H9 (cell line): ENCODE data around the gene USP46. TPM values are rescaled to one million over a fixed set of nuclear protein-coding genes. Genes with fewer than 3 reads are reported as not detected.

Experiments
- DNase-seq: peaks from one replicate; pipeline ENCODE4 v3.0.0-alpha.2; 2017
- H2AFZ ChIP-seq: one replicate; pipeline ENCODE4 v1.6.1; 2013; ENCODE audit warnings: mild to moderate bottlenecking, low read length, control low read depth, moderate library complexity
- H2AK5ac ChIP-seq: 2 replicates; pipeline ENCODE4 v1.6.1; 2013; ENCODE audit warnings: low read length, control low read depth, mixed read lengths; ENCODE audit not compliant: insufficient read length
- H2BK120ac ChIP-seq: one replicate; pipeline ENCODE4 v1.6.1; 2013; ENCODE audit warnings: low read depth, mild to moderate bottlenecking, low read length, control low read depth, inconsistent platforms; ENCODE audit not compliant: poor library complexity, severe bottlenecking
- H2BK12ac ChIP-seq: 2 replicates; pipeline ENCODE4 v1.6.1; 2013; ENCODE audit warnings: low read length, control low read depth, mixed read lengths, low read depth; ENCODE audit not compliant: insufficient read length
- H2BK15ac ChIP-seq: 2 replicates; pipeline ENCODE4 v1.6.1; 2013; ENCODE audit warnings: low read depth, low read length, control low read depth
- H2BK20ac ChIP-seq: one replicate; pipeline ENCODE4 v1.6.1; 2013; ENCODE audit warnings: low read depth, mild to moderate bottlenecking, low read length, control low read depth, inconsistent platforms; ENCODE audit not compliant: poor library complexity, severe bottlenecking
- H2BK5ac ChIP-seq: 2 replicates; pipeline ENCODE4 v1.6.1; 2013; ENCODE audit warnings: low read length, control low read depth, mixed read lengths; ENCODE audit not compliant: insufficient read length
- H3K14ac ChIP-seq: 2 replicates; pipeline ENCODE4 v1.6.1; 2013; ENCODE audit warnings: low read length, control low read depth; ENCODE audit not compliant: insufficient read depth
- H3K18ac ChIP-seq: 2 replicates; pipeline ENCODE4 v1.6.1; 2013; ENCODE audit warnings: low read depth, mild to moderate bottlenecking, mixed read lengths, low read length, control low read depth; ENCODE audit not compliant: insufficient read length
- H3K23ac ChIP-seq: 2 replicates; pipeline ENCODE4 v1.6.1; 2013; ENCODE audit warnings: low read length, control low read depth, mixed read lengths, low read depth; ENCODE audit not compliant: insufficient read length
- H3K23me2 ChIP-seq: 2 replicates; pipeline ENCODE4 v1.6.1; 2013; ENCODE audit warnings: low read depth, mild to moderate bottlenecking, mixed read lengths, low read length, control low read depth; ENCODE audit not compliant: insufficient read length, poor library complexity, severe bottlenecking
- H3K27ac ChIP-seq: 2 replicates; pipeline ENCODE4 v1.5.1; 2013; ENCODE audit warnings: low read length, control low read depth, mixed read lengths, low read depth; ENCODE audit not compliant: insufficient read length
- H3K27me3 ChIP-seq: 2 replicates; pipeline ENCODE4 v1.6.1; 2013; ENCODE audit warnings: low read length, control low read depth, inconsistent platforms; ENCODE audit not compliant: insufficient read depth
- H3K4ac ChIP-seq: 2 replicates; pipeline ENCODE4 v1.6.1; 2013; ENCODE audit warnings: low read depth, mild to moderate bottlenecking, control low read depth, inconsistent platforms, low read length, moderate library complexity
- H3K4me1 ChIP-seq: 2 replicates; pipeline ENCODE4 v1.6.1; 2013; ENCODE audit warnings: low read length, control low read depth, inconsistent platforms; ENCODE audit not compliant: insufficient read depth
- H3K4me2 ChIP-seq: 2 replicates; pipeline ENCODE4 v1.6.1; 2013; ENCODE audit warnings: low read length, control low read depth, mixed read lengths; ENCODE audit not compliant: insufficient read length, insufficient read depth
- H3K56ac ChIP-seq: 2 replicates; pipeline ENCODE4 v1.6.1; 2013; ENCODE audit warnings: low read depth, mild to moderate bottlenecking, mixed read lengths, low read length, control low read depth; ENCODE audit not compliant: insufficient read length
- H3K79me1 ChIP-seq: 2 replicates; pipeline ENCODE4 v1.6.1; 2013; ENCODE audit warnings: low read depth, mild to moderate bottlenecking, moderate library complexity, low read length, control low read depth, inconsistent platforms; ENCODE audit not compliant: insufficient read depth, poor library complexity, severe bottlenecking
- H3K79me2 ChIP-seq: 2 replicates; pipeline ENCODE4 v1.6.1; 2013; ENCODE audit warnings: low read length, control low read depth, inconsistent platforms; ENCODE audit not compliant: insufficient read depth
- H3K9ac ChIP-seq: 2 replicates; pipeline ENCODE4 v1.6.1; 2013; ENCODE audit warnings: low read length, control low read depth, mixed read lengths; ENCODE audit not compliant: insufficient read length; ENCODE audit errors: extremely low read depth
- H3K9me3 ChIP-seq: one replicate; pipeline ENCODE4 v1.6.1; 2013; ENCODE audit warnings: low read depth, low read length, inconsistent platforms; ENCODE audit not compliant: control insufficient read depth
- H3T11ph ChIP-seq: one replicate; pipeline ENCODE4 v1.6.1; 2013; ENCODE audit warnings: mild to moderate bottlenecking, low read length, control low read depth, inconsistent platforms
- H4K20me1 ChIP-seq: one replicate; pipeline ENCODE4 v1.6.1; 2013; ENCODE audit not compliant: control insufficient read depth, insufficient read length, insufficient read depth
- H4K5ac ChIP-seq: 2 replicates; pipeline ENCODE4 v1.6.1; 2013; ENCODE audit warnings: low read depth, mild to moderate bottlenecking, mixed read lengths, low read length, control low read depth; ENCODE audit not compliant: insufficient read length
- H4K8ac ChIP-seq: replicated peaks from 2 replicates; pipeline ENCODE4 v1.6.1; 2013; ENCODE audit warnings: low read length, control low read depth, mixed read lengths, low read depth; ENCODE audit not compliant: insufficient read length
- H4K91ac ChIP-seq: 2 replicates; pipeline ENCODE4 v1.6.1; 2013; ENCODE audit warnings: low read depth, mild to moderate bottlenecking, moderate library complexity, mixed read lengths, low read length, control low read depth; ENCODE audit not compliant: insufficient read length
- H3K27ac Mint-ChIP-seq, 3 experiments: 2 replicates in 2 of 3; 3 replicates in 1 of 3; pipeline ENCODE4 v1.8.0; 2020 to 2021; ENCODE audit warnings: mixed read lengths in 3 of 3, mild to moderate bottlenecking in 1 of 3, moderate library complexity in 1 of 3
- H3K27me3 Mint-ChIP-seq: 2 replicates; pipeline ENCODE4 v1.8.0; 2021; ENCODE audit warnings: low read depth, mild to moderate bottlenecking, moderate library complexity, mixed read lengths
- H3K36me3 Mint-ChIP-seq, 3 experiments: 2 replicates in 2 of 3; 3 replicates in 1 of 3; pipeline ENCODE4 v1.8.0; 2020 to 2021; ENCODE audit warnings: low read depth in 3 of 3, mixed read lengths in 3 of 3; ENCODE audit not compliant: insufficient read depth in 1 of 3
- H3K4me1 Mint-ChIP-seq, 2 experiments: 2 replicates each; pipeline ENCODE4 v1.8.0; 2020; ENCODE audit warnings: mixed read lengths in 2 of 2
- H3K4me3 Mint-ChIP-seq, 2 experiments: 2 replicates in 1 of 2; 3 replicates in 1 of 2; pipeline ENCODE4 v1.8.0; 2020 to 2021; ENCODE audit warnings: mild to moderate bottlenecking in 2 of 2, mixed read lengths in 2 of 2, moderate library complexity in 1 of 2
- H3K9me3 Mint-ChIP-seq, 2 experiments: 2 replicates in 1 of 2; 3 replicates in 1 of 2; pipeline ENCODE4 v1.8.0; 2020; ENCODE audit warnings: mild to moderate bottlenecking in 2 of 2, mixed read lengths in 2 of 2, moderate library complexity in 1 of 2
- CTCF ChIP-seq: fragments of 200-600 bp; sonication (generic); conservative IDR thresholded peaks from 3 replicates; pipeline ENCODE4 v1.8.0; 2021; ENCODE audit warnings: antibody characterized with exemption, mild to moderate bottlenecking
- total RNA-seq: library from RNA; stranded (reverse); gene quantifications from 2 replicates; pipeline ENCODE4 v1.2.1, GENCODE V29; 2021

USP46 gene
- total RNA-seq, 1 experiment from 2014 or later, result 59.8 TPM

- H2BK20ac ChIP-seq, result no peak overlapping the region
- peaks cover 4 to 7% (median 6%) of the 10 kb centered on the region in 3 experiments; a peak in 3 of 7 replicates for H3K36me3 Mint-ChIP-seq
- H3K4me3 Mint-ChIP-seq, result no peak overlapping the region
- no peaks in the 10 kb centered on the region for H3K79me1 ChIP-seq
- no peak overlapping the region for H2AK5ac ChIP-seq
- H3K27me3 Mint-ChIP-seq, result no peaks in the 10 kb centered on the region
- H3K27ac ChIP-seq, result no peak overlapping the region
- H3K27me3 ChIP-seq, result no peaks in the 10 kb centered on the region
- H2AFZ ChIP-seq, result no peak overlapping the region
- H3K18ac ChIP-seq, result no peak overlapping the region
- no peaks in the 10 kb centered on the region for H3K9me3 ChIP-seq
- no peak overlapping the region for H2BK15ac ChIP-seq
- H2BK5ac ChIP-seq, result no peak overlapping the region
- peaks cover 24% of the 10 kb centered on the region in 2 experiments for H3K4me1 Mint-ChIP-seq
- H4K5ac ChIP-seq, result no peak overlapping the region
- no peak overlapping the region for H2BK120ac ChIP-seq
- H3K14ac ChIP-seq, result no peak overlapping the region
- no peaks in the 10 kb centered on the region for H3K23me2 ChIP-seq
- no peak overlapping the region for H2BK12ac ChIP-seq
- H3K23ac ChIP-seq, result no peak overlapping the region
- TF ChIP-seq CTCF, result no peak
- no peak overlapping the region for H3K56ac ChIP-seq
- H3K27ac Mint-ChIP-seq, result no peak overlapping the region
- no peak overlapping the region for H3K9ac ChIP-seq
- no peak overlapping the region for H3K4ac ChIP-seq
- no peaks in the 10 kb centered on the region for H3K79me2 ChIP-seq
- H3K9me3 Mint-ChIP-seq, result peaks cover 13 to 22% of the 10 kb centered on the region in 2 experiments
- H4K20me1 ChIP-seq, result no peaks in the 10 kb centered on the region
- no peak overlapping the region for H3T11ph ChIP-seq
- H3K4me2 ChIP-seq, result no peak overlapping the region
- no peak overlapping the region for H4K8ac ChIP-seq
- H4K91ac ChIP-seq, result no peak overlapping the region
- DNase-seq, result no peak
- H3K4me1 ChIP-seq, result no peaks in the 10 kb centered on the region; the same call in 1 of the 2 replicates
Measured at GRCh38 chr4:52689096-52689495, 30.0 kb upstream of the USP46 start.
